ENCODE results near the gene AP1M1.

Gene AP1M1

GRCh38 chr19:16265890-16266585 lies 68.3 kb downstream of the AP1M1 start:
- no peak for DNase-seq (ENCODE audit: extremely low read depth, low read depth)
- TF ChIP-seq CTCF (IDR thresholded peaks at IDR 0.05; ENCODE audit: low read depth, low read length) = no peak

GRCh38 chr19:16266586-16266942 lies 68.9 kb downstream of the AP1M1 start:
- no peak for TF ChIP-seq CTCF (IDR thresholded peaks at IDR 0.05; ENCODE audit: low read depth, low read length)
- DNase-seq (ENCODE audit: extremely low read depth, low read depth) = no peak

DNA sequence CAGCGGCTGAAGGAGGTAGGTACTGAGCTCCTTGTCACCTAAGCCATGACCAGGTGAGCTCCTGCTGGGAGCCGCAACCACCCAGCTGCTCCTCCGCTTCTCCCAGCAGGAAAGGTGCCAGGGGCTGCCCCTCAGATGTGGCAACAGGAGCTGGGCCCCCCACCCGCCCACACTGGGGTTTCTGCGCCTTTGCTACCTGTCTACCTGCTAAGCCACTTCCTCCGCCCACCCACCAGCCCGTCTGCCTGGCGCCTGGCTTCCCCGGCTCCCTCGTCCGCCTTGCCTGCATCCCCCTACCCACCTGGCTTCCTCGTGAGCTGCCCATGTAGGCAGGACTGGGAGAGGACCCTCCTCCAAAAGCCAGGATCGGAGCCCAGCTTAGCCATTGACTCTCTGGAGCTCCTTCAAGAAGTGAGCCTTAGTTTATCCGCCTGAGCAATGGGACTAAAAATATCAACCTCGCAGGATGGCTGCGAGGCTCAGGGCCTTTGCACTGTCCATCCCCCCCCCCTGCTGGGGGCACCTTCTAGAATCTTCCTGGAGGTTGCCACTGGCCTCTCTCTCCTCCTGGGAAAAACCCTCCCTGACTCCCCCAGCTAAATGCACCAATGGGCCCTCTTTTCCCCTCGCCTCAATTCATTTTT lies 71.1 kb downstream of the AP1M1 start:
- TF ChIP-seq CTCF (IDR thresholded peaks at IDR 0.05; ENCODE audit: low read depth, low read length) = no peak
- DNase-seq (ENCODE audit: extremely low read depth, low read depth) = no peak

DNA sequence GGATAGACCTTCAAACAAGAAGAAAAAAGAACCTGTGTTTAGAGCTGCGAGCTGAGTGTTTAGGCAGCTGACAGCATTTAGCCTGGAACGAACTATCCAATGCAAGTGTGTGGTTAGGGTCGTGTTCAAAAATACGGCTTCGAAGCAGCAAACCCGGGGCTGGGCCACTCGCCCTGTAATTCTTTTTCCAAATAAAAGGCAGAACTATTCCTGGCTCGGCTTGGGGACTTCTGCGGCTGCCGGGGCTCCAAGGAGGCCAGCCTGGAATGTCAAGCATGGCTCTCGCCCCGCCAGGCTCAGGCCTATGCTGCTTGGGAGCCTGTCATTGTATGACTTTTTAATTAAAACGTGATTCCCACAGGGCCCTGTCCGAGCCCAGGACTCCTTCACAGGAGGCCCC lies 75.2 kb downstream of the AP1M1 start:
- no peak for TF ChIP-seq CTCF (IDR thresholded peaks at IDR 0.05; ENCODE audit: low read depth, low read length)
- DNase-seq (ENCODE audit: extremely low read depth, low read depth) = no peak

GRCh38 chr19:16274447-16274846 lies 76.7 kb downstream of the AP1M1 start:
- DNase-seq (ENCODE audit: extremely low read depth, low read depth) = no peak
- no peak for TF ChIP-seq CTCF (IDR thresholded peaks at IDR 0.05; ENCODE audit: low read depth, low read length)

DNA sequence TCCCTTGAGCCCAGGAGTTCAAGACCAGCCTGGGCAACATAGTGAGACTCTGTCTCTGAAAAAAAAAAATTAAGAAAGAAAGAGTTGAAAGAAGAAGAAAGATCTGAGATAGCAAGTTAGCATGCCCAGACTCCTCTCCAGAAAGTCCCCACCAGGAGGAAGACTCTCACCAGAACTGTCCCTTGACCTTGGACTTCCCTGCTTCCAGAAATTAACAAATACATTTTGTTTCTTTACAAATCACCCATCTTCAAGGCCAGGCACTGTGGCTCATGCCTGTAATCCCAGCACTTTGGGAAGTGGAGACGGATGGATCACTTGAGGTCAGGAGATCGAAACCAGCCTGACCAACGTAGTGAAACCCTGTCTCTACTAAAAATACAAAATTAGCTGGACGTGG lies 82.6 kb downstream of the AP1M1 start:
- no peak for TF ChIP-seq CTCF (IDR thresholded peaks at IDR 0.05; ENCODE audit: low read depth, low read length)
- no peak for DNase-seq (ENCODE audit: extremely low read depth, low read depth)

GRCh38 chr19:16281743-16282142 lies 84.0 kb downstream of the AP1M1 start:
- no peak for TF ChIP-seq CTCF (IDR thresholded peaks at IDR 0.05; ENCODE audit: low read depth, low read length)
- no peak for DNase-seq (ENCODE audit: extremely low read depth, low read depth)
